ENCODE results near the gene GPR25.

DNA sequence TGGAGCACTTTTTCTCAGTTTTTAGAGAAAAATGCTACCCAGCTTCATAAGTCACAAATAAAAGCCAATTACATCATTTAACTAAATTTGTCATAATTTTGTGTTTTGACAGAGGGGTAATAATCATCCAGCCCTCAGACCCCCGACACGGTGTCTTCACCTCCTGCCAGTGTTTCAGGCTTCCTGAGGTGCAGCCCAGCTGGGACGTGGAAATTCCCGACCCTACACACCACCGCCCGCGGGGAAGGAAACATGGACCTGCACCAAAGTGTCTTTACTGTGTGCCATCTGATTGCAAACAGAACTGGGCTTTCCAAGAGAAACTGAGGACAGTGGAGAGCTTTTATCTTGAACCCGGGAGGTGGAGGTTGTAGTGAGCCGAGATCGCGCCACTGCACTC, 14.3 kb downstream of the GPR25 start:
- TF ChIP-seq, protein P1, sequence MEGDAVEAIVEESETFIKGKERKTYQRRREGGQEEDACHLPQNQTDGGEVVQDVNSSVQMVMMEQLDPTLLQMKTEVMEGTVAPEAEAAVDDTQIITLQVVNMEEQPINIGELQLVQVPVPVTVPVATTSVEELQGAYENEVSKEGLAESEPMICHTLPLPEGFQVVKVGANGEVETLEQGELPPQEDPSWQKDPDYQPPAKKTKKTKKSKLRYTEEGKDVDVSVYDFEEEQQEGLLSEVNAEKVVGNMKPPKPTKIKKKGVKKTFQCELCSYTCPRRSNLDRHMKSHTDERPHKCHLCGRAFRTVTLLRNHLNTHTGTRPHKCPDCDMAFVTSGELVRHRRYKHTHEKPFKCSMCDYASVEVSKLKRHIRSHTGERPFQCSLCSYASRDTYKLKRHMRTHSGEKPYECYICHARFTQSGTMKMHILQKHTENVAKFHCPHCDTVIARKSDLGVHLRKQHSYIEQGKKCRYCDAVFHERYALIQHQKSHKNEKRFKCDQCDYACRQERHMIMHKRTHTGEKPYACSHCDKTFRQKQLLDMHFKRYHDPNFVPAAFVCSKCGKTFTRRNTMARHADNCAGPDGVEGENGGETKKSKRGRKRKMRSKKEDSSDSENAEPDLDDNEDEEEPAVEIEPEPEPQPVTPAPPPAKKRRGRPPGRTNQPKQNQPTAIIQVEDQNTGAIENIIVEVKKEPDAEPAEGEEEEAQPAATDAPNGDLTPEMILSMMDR (IDR thresholded peaks at IDR 0.05) = no peak
- TF ChIP-seq EZH2phosphoT487 (IDR thresholded peaks at IDR 0.05) (no peak), EZH2 (IDR thresholded peaks at IDR 0.05) (no peak)

Data from neural progenitor cell (in vitro differentiated cells).